Osteoblast (primary cell): ENCODE measurements around the gene INTS11. TPM values are rescaled to one million over a fixed set of nuclear protein-coding genes. Genes with fewer than 3 reads are reported as not detected.

Source experiments
- DNase-seq: peaks from one replicate; pipeline ENCODE4 v3.0.0; 2011; ENCODE audit warnings: low spot score, mixed read lengths; ENCODE audit not compliant: insufficient read length; ENCODE audit errors: missing footprints
- H2AFZ ChIP-seq: 2 replicates; pipeline ENCODE4 v1.6.0; 2011; ENCODE audit warnings: mild to moderate bottlenecking, low read length
- H3K27ac ChIP-seq: 2 replicates; pipeline ENCODE4 v1.5.1; 2011; ENCODE audit warnings: mild to moderate bottlenecking, low read depth, low read length, moderate library complexity
- H3K27me3 ChIP-seq: 2 replicates; pipeline ENCODE4 v1.6.0; 2012; ENCODE audit warnings: mild to moderate bottlenecking, control low read depth, inconsistent platforms, low read length, moderate library complexity; ENCODE audit not compliant: insufficient read depth
- H3K36me3 ChIP-seq: 2 replicates; pipeline ENCODE4 v1.5.1; 2011; ENCODE audit warnings: mild to moderate bottlenecking, low read length, control low read depth, moderate library complexity; ENCODE audit not compliant: insufficient read depth
- H3K4me1 ChIP-seq: 2 replicates; pipeline ENCODE4 v1.5.1; 2011; ENCODE audit warnings: mild to moderate bottlenecking, low read length, control low read depth, moderate library complexity; ENCODE audit not compliant: insufficient read depth
- H3K4me2 ChIP-seq: 2 replicates; pipeline ENCODE4 v1.6.0; 2011; ENCODE audit warnings: mild to moderate bottlenecking, low read length; ENCODE audit not compliant: insufficient read depth
- H3K4me3 ChIP-seq: fragments of 200-600 bp; sonication (generic); 3 replicates; pipeline ENCODE4 v1.5.1; 2012; ENCODE audit warnings: mild to moderate bottlenecking, low read length, inconsistent platforms; ENCODE audit not compliant: insufficient read depth
- H3K79me2 ChIP-seq: 2 replicates; pipeline ENCODE4 v1.6.0; 2012; ENCODE audit warnings: mild to moderate bottlenecking, low read length, control low read depth, inconsistent platforms; ENCODE audit not compliant: insufficient read depth
- H3K9me3 ChIP-seq: 2 replicates; pipeline ENCODE4 v1.5.1; 2011; ENCODE audit warnings: low read depth, low read length, control low read depth
- H4K20me1 ChIP-seq: 2 replicates; pipeline ENCODE4 v1.6.0; 2012; ENCODE audit warnings: mild to moderate bottlenecking, low read length, control low read depth; ENCODE audit not compliant: insufficient read depth
- total RNA-seq: library from RNA; depleted of rRNA; stranded (reverse); fragments of >200 nt; gene quantifications from 2 replicates; pipeline ENCODE4 v1.2.3, GENCODE V29; 2012
- TF ChIP-seq, protein P1 (sequence below): IDR thresholded peaks from 2 replicates; pipeline ENCODE4 v1.5.1; 2011; ENCODE audit warnings: mild to moderate bottlenecking, low read depth, low read length, moderate library complexity; ENCODE audit errors: extremely low read depth

INTS11 gene
- total RNA-seq, 1 donor: 59.7 TPM

DNA sequence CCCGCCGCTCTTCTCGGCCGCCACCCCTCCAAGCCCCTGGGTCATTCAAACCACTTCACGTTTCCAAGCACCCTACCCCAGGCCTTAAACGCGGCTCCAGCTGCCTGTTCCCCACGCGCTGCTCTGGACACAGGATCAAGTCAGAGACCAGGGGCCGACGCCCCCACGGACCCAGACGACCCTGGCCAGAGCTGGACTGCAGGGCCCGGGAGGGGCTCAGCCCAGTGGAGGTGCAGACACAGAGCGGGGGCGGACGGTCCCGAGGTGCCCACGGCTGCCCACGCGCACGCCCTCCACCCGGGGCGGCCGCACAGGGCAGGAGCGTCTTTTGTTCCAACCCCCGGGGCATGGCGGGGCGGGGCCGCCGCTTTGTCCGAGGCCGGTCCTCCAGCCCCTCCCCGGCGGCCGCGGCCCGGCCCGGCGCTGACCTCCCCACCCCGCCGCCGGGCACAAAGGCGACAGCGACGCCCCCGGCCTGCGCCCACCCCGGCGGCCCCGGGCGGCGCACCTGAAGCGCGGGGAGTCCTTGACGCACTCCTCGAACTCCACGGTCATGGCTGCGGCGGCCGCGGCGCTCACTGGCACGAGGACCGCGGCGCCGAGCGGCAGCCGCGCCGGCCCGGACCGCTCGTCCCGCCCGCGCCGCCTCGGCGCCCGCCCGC lies 17.1 kb downstream of the INTS11 start:
- H3K79me2 ChIP-seq: peaks cover 60% of the 10 kb centered on the region
- peaks cover 34% of the 10 kb centered on the region for H3K4me1 ChIP-seq
- TF ChIP-seq, protein P1, sequence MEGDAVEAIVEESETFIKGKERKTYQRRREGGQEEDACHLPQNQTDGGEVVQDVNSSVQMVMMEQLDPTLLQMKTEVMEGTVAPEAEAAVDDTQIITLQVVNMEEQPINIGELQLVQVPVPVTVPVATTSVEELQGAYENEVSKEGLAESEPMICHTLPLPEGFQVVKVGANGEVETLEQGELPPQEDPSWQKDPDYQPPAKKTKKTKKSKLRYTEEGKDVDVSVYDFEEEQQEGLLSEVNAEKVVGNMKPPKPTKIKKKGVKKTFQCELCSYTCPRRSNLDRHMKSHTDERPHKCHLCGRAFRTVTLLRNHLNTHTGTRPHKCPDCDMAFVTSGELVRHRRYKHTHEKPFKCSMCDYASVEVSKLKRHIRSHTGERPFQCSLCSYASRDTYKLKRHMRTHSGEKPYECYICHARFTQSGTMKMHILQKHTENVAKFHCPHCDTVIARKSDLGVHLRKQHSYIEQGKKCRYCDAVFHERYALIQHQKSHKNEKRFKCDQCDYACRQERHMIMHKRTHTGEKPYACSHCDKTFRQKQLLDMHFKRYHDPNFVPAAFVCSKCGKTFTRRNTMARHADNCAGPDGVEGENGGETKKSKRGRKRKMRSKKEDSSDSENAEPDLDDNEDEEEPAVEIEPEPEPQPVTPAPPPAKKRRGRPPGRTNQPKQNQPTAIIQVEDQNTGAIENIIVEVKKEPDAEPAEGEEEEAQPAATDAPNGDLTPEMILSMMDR: no peak
- H3K36me3 ChIP-seq: peaks cover 18% of the 10 kb centered on the region
- peak overlapping the region; percentile 86 for H3K4me3 ChIP-seq
- H3K27me3 ChIP-seq: no peaks in the 10 kb centered on the region
- no peaks in the 10 kb centered on the region for H3K9me3 ChIP-seq
- no peak overlapping the region for H2AFZ ChIP-seq
- peak; percentile 95 for DNase-seq
- peak overlapping the region; percentile 28 for H3K27ac ChIP-seq
- peaks cover 47% of the 10 kb centered on the region for H4K20me1 ChIP-seq
- peak overlapping the region; percentile 89 for H3K4me2 ChIP-seq

DNA sequence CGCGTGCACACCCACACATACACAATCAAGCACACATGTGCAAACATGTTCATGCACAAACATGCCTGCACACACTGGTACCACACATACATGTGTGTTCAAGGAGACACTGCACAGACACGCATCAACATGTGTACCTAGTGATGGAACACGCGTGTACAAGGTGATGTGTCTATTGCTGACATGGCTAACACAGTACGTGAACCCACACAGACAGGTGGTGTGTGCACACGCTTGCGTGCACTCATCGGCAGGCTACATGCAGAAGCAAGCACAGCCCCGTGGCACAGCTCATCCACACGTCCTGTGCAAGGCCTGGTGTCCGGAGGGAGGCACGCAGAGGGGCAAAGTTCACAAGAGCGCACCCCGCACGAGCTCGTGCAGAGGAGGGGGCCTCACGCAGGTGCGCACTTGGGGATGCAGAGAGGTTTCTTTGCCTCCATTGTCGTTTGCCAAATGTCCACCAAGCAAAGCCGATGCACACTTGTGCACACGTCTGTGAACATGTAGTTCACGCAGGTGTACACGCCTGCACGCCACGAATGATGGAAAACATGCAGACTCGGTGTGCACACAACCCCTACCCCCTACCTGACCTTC lies 17.7 kb downstream of the INTS11 start:
- no peak overlapping the region for H2AFZ ChIP-seq

DNA sequence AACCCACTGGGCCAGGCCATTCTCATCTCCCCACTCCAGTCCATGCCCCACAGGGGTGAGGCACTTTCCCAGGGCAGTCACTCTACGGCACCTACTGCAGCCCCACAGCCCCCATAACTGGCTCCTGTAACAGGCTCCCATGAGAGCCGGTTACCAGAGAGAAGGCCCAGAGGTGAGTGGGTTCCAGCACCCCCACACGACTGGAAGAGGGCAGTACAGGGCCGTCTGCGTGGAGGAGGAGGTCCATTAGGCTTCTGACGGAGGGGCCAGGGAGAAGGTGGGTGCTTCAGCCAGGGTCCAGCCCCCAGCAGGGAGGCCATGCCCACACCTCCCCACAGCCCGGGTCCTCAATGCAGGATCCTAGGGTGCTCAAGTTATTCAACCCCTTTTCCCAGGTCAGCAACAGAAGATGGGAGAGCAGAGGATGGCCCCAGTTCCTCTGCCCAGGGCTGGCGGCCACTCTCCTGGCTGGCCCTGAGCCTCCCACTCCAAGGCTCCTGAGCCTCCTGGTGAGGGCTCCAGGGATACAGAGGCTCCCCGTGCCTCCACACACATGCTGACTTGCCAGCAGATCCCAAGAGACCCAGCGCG lies 18.3 kb downstream of the INTS11 start:
- H3K79me2 ChIP-seq: peaks cover 62% of the 10 kb centered on the region
- H3K4me1 ChIP-seq: peaks cover 34% of the 10 kb centered on the region

More for the DNA sequence above, 17.7 kb downstream of the INTS11 start:
- Histone ChIP-seq H3K4me2 (peak overlapping the region; percentile 89), H3K79me2 (peaks cover 62% of the 10 kb centered on the region), H3K36me3 (peaks cover 18% of the 10 kb centered on the region), H3K4me1 (peaks cover 34% of the 10 kb centered on the region), H3K27ac (peak overlapping the region; percentile 28), H3K27me3 (no peaks in the 10 kb centered on the region), H3K4me3 (peak overlapping the region; percentile 86), H3K9me3 (no peaks in the 10 kb centered on the region), H4K20me1 (peaks cover 53% of the 10 kb centered on the region)
- DNase-seq: no peak
- TF ChIP-seq, protein P1: no peak

More for the DNA sequence above, 18.3 kb downstream of the INTS11 start:
- Histone ChIP-seq H3K4me3 (peak overlapping the region; percentile 86), H4K20me1 (peaks cover 55% of the 10 kb centered on the region), H3K9me3 (no peaks in the 10 kb centered on the region), H3K36me3 (peaks cover 12% of the 10 kb centered on the region), H3K27ac (peak overlapping the region; percentile 51), H2AFZ (no peak overlapping the region), H3K4me2 (peak overlapping the region; percentile 89), H3K27me3 (no peaks in the 10 kb centered on the region)
- DNase-seq: peak; percentile 94
- TF ChIP-seq, protein P1: peak; percentile 30
